Esophagus squamous epithelium (tissue), 5 donors: ENCODE results near the gene FKBP3. TPM values are rescaled to one million over a fixed set of nuclear protein-coding genes. Genes with fewer than 3 reads are reported as not detected.

Experiments
- DNase-seq: peaks from one replicate; lab custom pipeline; 2025; lab: John Stamatoyannopoulos, UW
- H3K27ac ChIP-seq, 4 donors: fragments of 200-600 bp; sonication (generic); one replicate each; pipeline ENCODE4 v1.5.1; 2016 to 2019; ENCODE audit warnings: mild to moderate bottlenecking in 1 of 4
- H3K27me3 ChIP-seq, 4 donors: fragments of 200-600 bp; sonication (generic); 1 replicate in 3 of 4; 2 replicates in 1 of 4; pipeline versions ENCODE4 v1.5.1 to v1.6.0; 2017 to 2021; ENCODE audit warnings: antibody characterized with exemption in 1 of 4
- H3K36me3 ChIP-seq, 3 donors: fragments of 200-600 bp; sonication (generic); one replicate each; pipeline ENCODE4 v1.5.1; 2016 to 2019
- H3K4me1 ChIP-seq, 3 donors: fragments of 200-600 bp; sonication (generic); one replicate each; pipeline ENCODE4 v1.5.1; 2017 to 2019
- H3K4me3 ChIP-seq, 4 donors: fragments of 200-600 bp; sonication (generic); 1 replicate in 3 of 4; 2 replicates in 1 of 4; pipeline ENCODE4 v1.5.1; 2016 to 2019; ENCODE audit warnings: mild to moderate bottlenecking in 2 of 4, moderate library complexity in 1 of 4
- H3K9me3 ChIP-seq, 3 donors: fragments of 200-600 bp; sonication (generic); one replicate each; pipeline ENCODE4 v1.5.1; 2016 to 2019
- POLR2A ChIP-seq, 4 donors: fragments of 450-650 bp; IDR thresholded peaks; one replicate each; pipeline ENCODE4 v1.6.1; 2017; ENCODE audit warnings: antibody characterized with exemption in 4 of 4, mild to moderate bottlenecking in 4 of 4, moderate library complexity in 3 of 4
- WGBS, 2 donors: methylation state at CpG; one replicate each; pipeline ENCODE4 v1.1.5; 2018; 5-methylcytosine and 5-hydroxymethylcytosine counted together
- intact Hi-C: fragments of 100-400 bp; cut with DNase I; formaldehyde crosslinking; loops from one replicate; pipeline ENCODE4 v1.15.0; 2022
- total RNA-seq, 4 donors: library from RNA; depleted of rRNA; stranded (reverse); fragments of >200 nt; gene quantifications; one replicate each; pipeline ENCODE4 v1.1.0, GENCODE V29; 2016
- TF ChIP-seq, protein P1 (sequence below), 6 experiments: fragments of 450-650 bp in 4 of 6; fragments of 200-600 bp in 2 of 6; sonication (generic) in 2 of 6; IDR thresholded peaks; one replicate each; pipeline ENCODE4 v1.5.1; 2016 to 2019; ENCODE audit warnings: antibody characterized with exemption in 6 of 6, mild to moderate bottlenecking in 4 of 6, moderate library complexity in 4 of 6
- donor health status: DM: yes; HTN: yes; CAD: no.

The FKBP3 gene
- total RNA-seq, 4 donors from 2014 or later = 28.8 to 44.9 (median 37.9) TPM

DNA sequence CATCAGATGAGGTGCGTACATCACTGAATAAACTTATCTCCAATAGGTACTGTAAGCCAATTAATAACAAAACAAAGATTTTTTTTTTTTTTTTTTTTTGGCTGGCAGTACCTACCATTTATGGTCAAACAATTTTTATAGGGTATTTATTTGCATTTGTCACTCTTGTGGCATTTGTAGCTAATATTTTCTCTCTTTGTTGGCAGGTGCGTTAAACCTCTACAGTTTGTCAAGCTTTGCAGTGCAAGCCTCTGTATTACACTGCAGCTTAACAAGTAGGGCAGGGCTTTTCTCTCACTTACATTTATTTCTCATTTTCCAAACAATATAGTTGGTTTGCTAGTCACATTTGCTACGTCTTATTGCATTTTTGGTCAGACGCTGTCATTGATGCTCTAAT, 38.1 kb downstream of the FKBP3 start:
- no peaks in the 10 kb centered on the region for H3K27me3 ChIP-seq
- TF ChIP-seq, protein P1, sequence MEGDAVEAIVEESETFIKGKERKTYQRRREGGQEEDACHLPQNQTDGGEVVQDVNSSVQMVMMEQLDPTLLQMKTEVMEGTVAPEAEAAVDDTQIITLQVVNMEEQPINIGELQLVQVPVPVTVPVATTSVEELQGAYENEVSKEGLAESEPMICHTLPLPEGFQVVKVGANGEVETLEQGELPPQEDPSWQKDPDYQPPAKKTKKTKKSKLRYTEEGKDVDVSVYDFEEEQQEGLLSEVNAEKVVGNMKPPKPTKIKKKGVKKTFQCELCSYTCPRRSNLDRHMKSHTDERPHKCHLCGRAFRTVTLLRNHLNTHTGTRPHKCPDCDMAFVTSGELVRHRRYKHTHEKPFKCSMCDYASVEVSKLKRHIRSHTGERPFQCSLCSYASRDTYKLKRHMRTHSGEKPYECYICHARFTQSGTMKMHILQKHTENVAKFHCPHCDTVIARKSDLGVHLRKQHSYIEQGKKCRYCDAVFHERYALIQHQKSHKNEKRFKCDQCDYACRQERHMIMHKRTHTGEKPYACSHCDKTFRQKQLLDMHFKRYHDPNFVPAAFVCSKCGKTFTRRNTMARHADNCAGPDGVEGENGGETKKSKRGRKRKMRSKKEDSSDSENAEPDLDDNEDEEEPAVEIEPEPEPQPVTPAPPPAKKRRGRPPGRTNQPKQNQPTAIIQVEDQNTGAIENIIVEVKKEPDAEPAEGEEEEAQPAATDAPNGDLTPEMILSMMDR (IDR thresholded peaks at IDR 0.05) = no peak
- no peak for TF ChIP-seq POLR2A (IDR thresholded peaks at IDR 0.05)
- H3K4me1 ChIP-seq = no peaks in the 10 kb centered on the region
- 96 to 97% methylated on average over 4 of the region's 4 CpGs for WGBS, 2 donors
- no peak for DNase-seq
- H3K4me3 ChIP-seq = no peak overlapping the region
- no peaks in the 10 kb centered on the region for H3K9me3 ChIP-seq
- peaks cover 0 to 72% (median 13%) of the 10 kb centered on the region in 3 donors for H3K36me3 ChIP-seq
- no peak overlapping the region for H3K27ac ChIP-seq
- intact Hi-C loops = no loop called here

DNA sequence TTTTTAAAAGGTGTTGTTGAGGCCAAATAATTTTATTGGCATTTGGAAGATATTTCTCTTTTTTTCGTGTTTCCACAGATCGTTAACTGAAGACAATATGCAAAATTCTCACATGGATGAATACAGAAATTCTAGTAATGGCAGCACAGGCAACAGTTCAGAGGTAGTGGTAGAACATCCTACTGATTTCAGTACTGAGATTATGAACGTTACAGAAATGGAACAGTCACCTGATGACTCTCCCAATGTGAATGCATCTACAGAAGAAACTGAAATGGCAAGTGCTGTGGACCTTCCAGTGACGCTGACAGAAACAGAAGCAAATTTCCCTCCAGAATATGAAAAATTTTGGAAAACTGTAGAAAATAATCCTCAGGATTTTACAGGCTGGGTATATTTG, 39.1 kb downstream of the FKBP3 start:
- no peak for TF ChIP-seq POLR2A (IDR thresholded peaks at IDR 0.05)
- TF ChIP-seq, protein P1 (IDR thresholded peaks at IDR 0.05) = no peak
- Histone ChIP-seq H3K9me3 (no peaks in the 10 kb centered on the region), H3K4me3 (no peak overlapping the region), H3K4me1 (peaks cover 0 to 10% (median 7%) of the 10 kb centered on the region in 3 donors), H3K27ac (no peak overlapping the region), H3K27me3 (no peaks in the 10 kb centered on the region), H3K36me3 (peaks cover 0 to 61% (median 9%) of the 10 kb centered on the region in 3 donors)
- WGBS, 2 donors = 81 to 90% methylated on average over 4 of the region's 4 CpGs
- intact Hi-C loops = no loop called here
- DNase-seq = no peak

DNA sequence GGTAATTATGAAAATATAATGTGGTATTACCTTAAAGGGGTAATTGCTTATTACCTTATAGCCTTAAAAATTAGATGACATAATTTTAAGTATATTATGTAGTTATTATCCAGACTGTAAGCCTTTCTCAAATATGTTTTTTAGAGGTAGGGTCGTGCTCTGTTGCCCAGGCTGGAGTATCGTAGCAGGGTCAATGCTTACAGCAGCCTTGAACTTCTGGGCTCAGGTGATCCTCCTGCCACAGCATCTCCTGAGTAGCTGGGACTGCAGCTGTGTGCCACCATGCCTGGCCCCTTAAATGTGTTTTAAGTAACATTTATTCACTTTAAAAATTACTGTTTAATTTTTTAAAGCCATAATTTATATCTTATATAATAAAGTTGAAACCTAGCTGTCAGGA, 40.0 kb downstream of the FKBP3 start:
- Histone ChIP-seq H3K27me3 (no peaks in the 10 kb centered on the region), H3K9me3 (no peaks in the 10 kb centered on the region), H3K36me3 (peaks cover 0 to 52% (median 5%) of the 10 kb centered on the region in 3 donors), H3K27ac (no peak overlapping the region), H3K4me3 (no peak overlapping the region), H3K4me1 (peaks cover 0 to 19% (median 11%) of the 10 kb centered on the region in 3 donors)
- TF ChIP-seq, protein P1 (IDR thresholded peaks at IDR 0.05) = no peak
- no peak for TF ChIP-seq POLR2A (IDR thresholded peaks at IDR 0.05)
- no peak for DNase-seq
- intact Hi-C loops = no loop called here
- 92 to 100% methylated on average over 2 of the region's 2 CpGs for WGBS, 2 donors

- no peaks in the 10 kb centered on the region for H3K27me3 ChIP-seq
- no peak overlapping the region for H3K4me3 ChIP-seq
- no peak for DNase-seq
- TF ChIP-seq, protein P1 (IDR thresholded peaks at IDR 0.05) = no peak
- no peak for TF ChIP-seq POLR2A (IDR thresholded peaks at IDR 0.05)
- H3K36me3 ChIP-seq = peaks cover 0 to 27% (median 5%) of the 10 kb centered on the region in 3 donors
- H3K4me1 ChIP-seq = peaks cover 0 to 45% (median 34%) of the 10 kb centered on the region in 3 donors
- H3K9me3 ChIP-seq = no peaks in the 10 kb centered on the region
- 63 to 69% methylated on average over 2 of the region's 2 CpGs for WGBS, 2 donors
- intact Hi-C loops = no loop called here
- no peak overlapping the region for H3K27ac ChIP-seq
These were observed 42.6 kb downstream of the FKBP3 start for GRCh38 chr14:45091710-45092109.

GRCh38 chr14:45089813-45090212, 44.5 kb downstream of the FKBP3 start:
- no peaks in the 10 kb centered on the region for H3K27me3 ChIP-seq
- H3K4me1 ChIP-seq = peaks cover 8 to 64% (median 49%) of the 10 kb centered on the region in 3 donors
- no peak overlapping the region for H3K4me3 ChIP-seq
- peak overlapping the region in 2 of 4 donors; percentile 33 to 57 for H3K27ac ChIP-seq
- WGBS, 2 donors = 8 to 9% methylated on average over 1 of the region's 1 CpG
- intact Hi-C loops = no loop called here
- no peaks in the 10 kb centered on the region for H3K9me3 ChIP-seq
- H3K36me3 ChIP-seq = peaks cover 0 to 8% (median 0%) of the 10 kb centered on the region in 3 donors
- DNase-seq = no peak
- TF ChIP-seq POLR2A (IDR thresholded peaks at IDR 0.05) = no peak
- TF ChIP-seq, protein P1 (IDR thresholded peaks at IDR 0.05) = no peak
